ENCODE results near the gene KRTAP6-1. TPM values are rescaled to one million over a fixed set of nuclear protein-coding genes. Genes with fewer than 3 reads are reported as not detected.

The KRTAP6-1 gene
- total and polyA plus RNA-seq, 2 experiments from 2014 or later: not detected

GRCh38 chr21:30577766-30578165 is 36.0 kb downstream of the KRTAP6-1 start:
- no peaks in the 10 kb centered on the region for H3K9me2 ChIP-seq (replicated peaks; ENCODE audit: insufficient read depth)
- no peak overlapping the region for H3K4me2 ChIP-seq
- no peak overlapping the region for H3K27ac ChIP-seq
- H3K27me3 ChIP-seq: no peaks in the 10 kb centered on the region
- H3K36me3 ChIP-seq (replicated peaks; ENCODE audit: insufficient read depth, low read depth): no peaks in the 10 kb centered on the region
- H4K20me1 ChIP-seq (ENCODE audit: insufficient read depth, poor library complexity, severe bottlenecking): no peaks in the 10 kb centered on the region
- no peak overlapping the region for H3K4me3 ChIP-seq
- no peak overlapping the region for H2AFZ ChIP-seq
- DNase-seq (ENCODE audit: low spot score): no peak
- H3K4me1 ChIP-seq (ENCODE audit: insufficient read depth): no peaks in the 10 kb centered on the region
- no peak for TF ChIP-seq EZH2phosphoT487 (IDR thresholded peaks at IDR 0.05; ENCODE audit: low read depth, severe bottlenecking, unreplicated experiment)
- H3K79me2 ChIP-seq: no peaks in the 10 kb centered on the region
- no peaks in the 10 kb centered on the region for H3K9me3 ChIP-seq (ENCODE audit: low read depth)

- H3K4me2 ChIP-seq: no peak overlapping the region
- no peaks in the 10 kb centered on the region for H4K20me1 ChIP-seq (ENCODE audit: insufficient read depth, poor library complexity, severe bottlenecking)
- TF ChIP-seq EZH2 (IDR thresholded peaks at IDR 0.05; ENCODE audit: borderline replicate concordance): no peak
- TF ChIP-seq EZH2phosphoT487 (IDR thresholded peaks at IDR 0.05; ENCODE audit: low read depth, severe bottlenecking, unreplicated experiment): no peak
- no peak for TF ChIP-seq CTCF (IDR thresholded peaks at IDR 0.05; ENCODE audit: poor library complexity)
- no peaks in the 10 kb centered on the region for H3K27me3 ChIP-seq
- H3K4me3 ChIP-seq: no peak overlapping the region
- H3K79me2 ChIP-seq: no peaks in the 10 kb centered on the region
- no peaks in the 10 kb centered on the region for H3K9me3 ChIP-seq (ENCODE audit: low read depth)
- no peaks in the 10 kb centered on the region for H3K36me3 ChIP-seq (replicated peaks; ENCODE audit: insufficient read depth, low read depth)
- H3K27ac ChIP-seq: no peak overlapping the region
- H3K9me2 ChIP-seq (replicated peaks; ENCODE audit: insufficient read depth): no peaks in the 10 kb centered on the region
- no peak for DNase-seq (ENCODE audit: low spot score)
- H3K4me1 ChIP-seq (ENCODE audit: insufficient read depth): no peaks in the 10 kb centered on the region
- H2AFZ ChIP-seq: no peak overlapping the region
Measured at GRCh38 chr21:30567617-30568016, 46.1 kb downstream of the KRTAP6-1 start.

GRCh38 chr21:30563630-30564029 is 50.1 kb downstream of the KRTAP6-1 start:
- Histone ChIP-seq H3K79me2 (no peaks in the 10 kb centered on the region), H3K4me1 (ENCODE audit: insufficient read depth) (no peaks in the 10 kb centered on the region), H2AFZ (no peak overlapping the region), H3K4me2 (no peak overlapping the region), H3K9me2 (replicated peaks; ENCODE audit: insufficient read depth) (no peaks in the 10 kb centered on the region), H3K36me3 (replicated peaks; ENCODE audit: insufficient read depth, low read depth) (no peaks in the 10 kb centered on the region), H3K4me3 (no peak overlapping the region), H3K9me3 (ENCODE audit: low read depth) (no peaks in the 10 kb centered on the region), H3K27me3 (no peaks in the 10 kb centered on the region), H3K27ac (no peak overlapping the region), H4K20me1 (ENCODE audit: insufficient read depth, poor library complexity, severe bottlenecking) (no peaks in the 10 kb centered on the region)
- no peak for TF ChIP-seq EZH2phosphoT487 (IDR thresholded peaks at IDR 0.05; ENCODE audit: low read depth, severe bottlenecking, unreplicated experiment)
- TF ChIP-seq CTCF (IDR thresholded peaks at IDR 0.05; ENCODE audit: poor library complexity): no peak
- TF ChIP-seq EZH2 (IDR thresholded peaks at IDR 0.05; ENCODE audit: borderline replicate concordance): no peak
- no peak for DNase-seq (ENCODE audit: low spot score)
- 81% methylated on average over 2 of the region's 2 CpGs for WGBS (ENCODE audit: low lambda C conversion rate, missing lambda C conversion rate)

Small RNAs within 50 kb of the gene (small RNA-seq; reads per million reads assigned to genes)
- gene KRTAP20-1 (not detected), gene KRTAP20-3 (not detected), gene KRTAP20-4 (not detected), gene KRTAP22-1 (not detected), gene KRTAP22-2 (not detected)

Other genes with a start within 250 kb of the KRTAP6-1 start
- not detected in 2 replicates for gene KRTAP13-2, start 241.7 kb downstream of the KRTAP6-1 start, total RNA-seq
- gene KRTAP13-2, start 241.7 kb downstream of the KRTAP6-1 start, polyA plus RNA-seq: not detected in 2 replicates
- gene KRTAP13-1, start 217.9 kb downstream of the KRTAP6-1 start, total RNA-seq: not detected in 2 replicates
- gene KRTAP13-1, start 217.9 kb downstream of the KRTAP6-1 start, polyA plus RNA-seq: not detected in 2 replicates
- gene KRTAP13-3, start 188.0 kb downstream of the KRTAP6-1 start, total RNA-seq: not detected in 2 replicates
- not detected in 2 replicates for gene KRTAP13-3, start 188.0 kb downstream of the KRTAP6-1 start, polyA plus RNA-seq
- not detected in 2 replicates for gene KRTAP13-4, start 183.7 kb downstream of the KRTAP6-1 start, total RNA-seq
- not detected in 2 replicates for gene KRTAP13-4, start 183.7 kb downstream of the KRTAP6-1 start, polyA plus RNA-seq
- gene KRTAP15-1, start 173.7 kb downstream of the KRTAP6-1 start, total RNA-seq: not detected in 2 replicates
- gene KRTAP15-1, start 173.7 kb downstream of the KRTAP6-1 start, polyA plus RNA-seq: not detected in 2 replicates
- gene KRTAP19-1, start 133.6 kb downstream of the KRTAP6-1 start, total RNA-seq: not detected in 2 replicates
- gene KRTAP19-1, start 133.6 kb downstream of the KRTAP6-1 start, polyA plus RNA-seq: not detected in 2 replicates
- not detected in 2 replicates for gene KRTAP19-2, start 126.5 kb downstream of the KRTAP6-1 start, total RNA-seq
- not detected in 2 replicates for gene KRTAP19-2, start 126.5 kb downstream of the KRTAP6-1 start, polyA plus RNA-seq
- not detected in 2 replicates for gene KRTAP19-3, start 121.9 kb downstream of the KRTAP6-1 start, total RNA-seq
- gene KRTAP19-3, start 121.9 kb downstream of the KRTAP6-1 start, polyA plus RNA-seq: not detected in 2 replicates
- not detected in 2 replicates for gene KRTAP19-4, start 116.8 kb downstream of the KRTAP6-1 start, total RNA-seq
- not detected in 2 replicates for gene KRTAP19-4, start 116.8 kb downstream of the KRTAP6-1 start, polyA plus RNA-seq
- not detected in 2 replicates for gene KRTAP19-5, start 111.8 kb downstream of the KRTAP6-1 start, total RNA-seq
- gene KRTAP19-5, start 111.8 kb downstream of the KRTAP6-1 start, polyA plus RNA-seq: not detected in 2 replicates
- not detected in 2 replicates for gene KRTAP19-6, start 72.1 kb downstream of the KRTAP6-1 start, total RNA-seq
- not detected in 2 replicates for gene KRTAP19-6, start 72.1 kb downstream of the KRTAP6-1 start, polyA plus RNA-seq
- not detected in 2 replicates for gene KRTAP19-7, start 52.6 kb downstream of the KRTAP6-1 start, total RNA-seq
- gene KRTAP19-7, start 52.6 kb downstream of the KRTAP6-1 start, polyA plus RNA-seq: not detected in 2 replicates
- gene KRTAP22-2, start 23.5 kb downstream of the KRTAP6-1 start, total RNA-seq: not detected in 2 replicates
- gene KRTAP22-2, start 23.5 kb downstream of the KRTAP6-1 start, polyA plus RNA-seq: not detected in 2 replicates
- not detected in 2 replicates for gene KRTAP6-3, start 21.5 kb downstream of the KRTAP6-1 start, total RNA-seq
- not detected in 2 replicates for gene KRTAP6-3, start 21.5 kb downstream of the KRTAP6-1 start, polyA plus RNA-seq
- not detected in 2 replicates for gene KRTAP6-2, start 15.0 kb downstream of the KRTAP6-1 start, total RNA-seq
- gene KRTAP6-2, start 15.0 kb downstream of the KRTAP6-1 start, polyA plus RNA-seq: not detected in 2 replicates
- not detected in 2 replicates for gene KRTAP22-1, start 12.8 kb downstream of the KRTAP6-1 start, total RNA-seq
- gene KRTAP22-1, start 12.8 kb downstream of the KRTAP6-1 start, polyA plus RNA-seq: not detected in 2 replicates
- gene KRTAP20-1, start 2.5 kb upstream of the KRTAP6-1 start, total RNA-seq: not detected in 2 replicates
- gene KRTAP20-1, start 2.5 kb upstream of the KRTAP6-1 start, polyA plus RNA-seq: not detected in 2 replicates
- gene KRTAP20-4, start 6.7 kb upstream of the KRTAP6-1 start, total RNA-seq: not detected in 2 replicates
- gene KRTAP20-4, start 6.7 kb upstream of the KRTAP6-1 start, polyA plus RNA-seq: not detected in 2 replicates
- not detected in 2 replicates for gene KRTAP20-2, start 21.3 kb upstream of the KRTAP6-1 start, total RNA-seq
- gene KRTAP20-2, start 21.3 kb upstream of the KRTAP6-1 start, polyA plus RNA-seq: not detected in 2 replicates
- not detected in 2 replicates for gene KRTAP20-3, start 28.9 kb upstream of the KRTAP6-1 start, total RNA-seq
- not detected in 2 replicates for gene KRTAP20-3, start 28.9 kb upstream of the KRTAP6-1 start, polyA plus RNA-seq
- gene KRTAP21-3, start 104.8 kb upstream of the KRTAP6-1 start, total RNA-seq: not detected in 2 replicates
- gene KRTAP21-3, start 104.8 kb upstream of the KRTAP6-1 start, polyA plus RNA-seq: not detected in 2 replicates
- not detected in 2 replicates for gene KRTAP21-2, start 133.3 kb upstream of the KRTAP6-1 start, total RNA-seq
- gene KRTAP21-2, start 133.3 kb upstream of the KRTAP6-1 start, polyA plus RNA-seq: not detected in 2 replicates
- gene KRTAP21-1, start 141.5 kb upstream of the KRTAP6-1 start, total RNA-seq: not detected in 2 replicates
- not detected in 2 replicates for gene KRTAP21-1, start 141.5 kb upstream of the KRTAP6-1 start, polyA plus RNA-seq
- gene KRTAP8-1, start 199.3 kb upstream of the KRTAP6-1 start, total RNA-seq: not detected in 2 replicates
- gene KRTAP8-1, start 199.3 kb upstream of the KRTAP6-1 start, polyA plus RNA-seq: not detected in 2 replicates
- gene KRTAP7-1, start 215.8 kb upstream of the KRTAP6-1 start, total RNA-seq: not detected in 2 replicates
- gene KRTAP7-1, start 215.8 kb upstream of the KRTAP6-1 start, polyA plus RNA-seq: not detected in 2 replicates

Measured in hepatocyte (in vitro differentiated cells).